GM21737 (cell line): ENCODE measurements around the gene PROS1.

ENCODE experiments used
- ATAC-seq: cut with Tn5 transposase; IDR thresholded peaks from one replicate; pipeline ENCODE4 v1.9.1; 2021; ENCODE audit warnings: mild to moderate bottlenecking, moderate library complexity; ENCODE audit not compliant: unreplicated experiment

PROS1 gene

DNA sequence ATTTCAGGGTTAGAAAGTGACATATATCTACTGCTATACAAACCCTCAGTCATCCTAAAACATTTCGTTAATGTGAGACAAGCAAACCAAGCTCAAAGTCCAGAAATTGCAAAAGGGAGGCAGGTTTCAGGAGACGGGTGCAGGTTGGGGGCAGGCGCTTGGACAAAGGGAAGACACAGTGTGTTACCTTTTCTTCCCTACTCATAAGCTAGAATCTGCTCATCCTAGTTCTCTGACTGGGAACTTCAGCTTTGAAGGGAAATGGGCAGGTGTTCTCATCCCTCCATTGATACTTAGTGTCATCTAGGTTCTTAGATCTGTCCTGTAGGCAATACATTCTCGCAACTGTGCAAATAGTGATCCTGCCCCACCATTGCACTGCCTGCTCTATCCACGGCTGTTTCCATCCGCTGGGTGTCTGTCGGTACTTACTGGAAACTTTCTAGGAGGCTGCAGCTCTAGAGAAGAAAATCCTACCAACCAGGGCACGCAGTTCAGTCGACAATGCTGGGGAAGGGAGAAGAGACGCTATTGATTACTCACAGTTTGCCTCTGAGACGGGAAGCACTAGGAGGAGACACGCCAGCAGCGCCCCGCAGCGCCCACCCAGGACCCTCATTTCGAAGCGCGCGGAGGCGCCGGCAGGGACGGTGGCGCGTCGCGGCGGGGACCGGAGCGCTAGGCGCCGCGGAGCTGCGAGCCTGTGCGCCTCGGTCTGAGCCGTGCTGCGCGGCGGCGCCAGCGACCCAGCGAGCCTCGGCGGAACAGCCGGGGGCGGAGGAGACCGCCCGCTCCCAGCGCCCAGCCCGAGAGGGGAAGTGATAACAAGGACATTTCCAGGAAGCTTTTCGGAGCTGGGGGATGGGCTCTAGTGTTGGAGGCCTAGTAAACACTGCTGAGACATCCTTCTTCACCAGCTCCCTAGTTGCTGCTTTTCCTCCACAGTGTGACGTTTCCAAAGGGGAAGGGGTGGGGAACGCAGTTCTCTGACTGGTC, at the start of gene PROS1:
Gene PROS1 (minus strand): TSS at position 766 of the 996 bp plus-strand sequence. CDS start 147 bp downstream, at position 619.
- peak; percentile 88 for ATAC-seq

- ATAC-seq, result no peak
These were observed 46.6 kb upstream of the PROS1 start for GRCh38 chr3:94020293-94020692.

DNA sequence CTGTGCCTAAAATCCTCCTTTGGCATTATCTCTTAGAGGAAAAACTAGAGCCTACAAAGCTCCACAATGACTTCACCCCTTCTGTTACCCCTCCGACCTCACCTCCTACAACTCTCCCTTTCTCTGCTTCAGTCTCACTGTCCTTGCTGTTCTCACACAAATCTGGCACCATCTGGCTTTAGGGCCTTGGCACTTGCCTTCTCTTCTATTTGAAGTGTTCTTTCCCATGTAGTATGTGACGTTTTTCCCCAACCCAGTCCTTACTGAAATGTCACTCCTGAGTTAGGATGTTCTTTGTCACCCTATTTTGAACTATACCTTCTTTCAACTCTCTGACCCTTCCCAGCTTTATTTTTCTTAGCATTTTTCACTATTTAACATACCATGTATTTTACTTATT, 46.0 kb upstream of the PROS1 start:
- ATAC-seq, result no peak

GRCh38 chr3:94015025-94015424, 41.3 kb upstream of the PROS1 start:
- ATAC-seq, result no peak

DNA sequence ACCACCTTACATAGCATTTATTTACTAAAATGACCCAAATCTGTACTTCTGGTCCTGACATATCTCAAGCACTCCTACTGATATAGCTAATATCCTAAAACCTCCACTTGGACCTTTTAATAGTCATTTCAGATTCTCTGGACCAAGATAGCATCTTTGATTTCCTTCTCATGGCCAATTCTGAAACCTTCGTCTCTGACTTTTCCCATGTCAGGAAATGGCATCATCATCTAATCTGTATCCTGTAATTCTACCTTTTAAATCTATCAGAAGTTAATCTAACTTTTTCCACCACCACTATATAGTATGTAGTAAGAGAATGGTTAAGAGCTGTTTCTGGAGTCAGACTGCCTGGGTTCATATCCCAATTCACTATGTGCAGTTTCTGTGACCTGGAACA, 38.5 kb upstream of the PROS1 start:
- no peak for ATAC-seq

DNA sequence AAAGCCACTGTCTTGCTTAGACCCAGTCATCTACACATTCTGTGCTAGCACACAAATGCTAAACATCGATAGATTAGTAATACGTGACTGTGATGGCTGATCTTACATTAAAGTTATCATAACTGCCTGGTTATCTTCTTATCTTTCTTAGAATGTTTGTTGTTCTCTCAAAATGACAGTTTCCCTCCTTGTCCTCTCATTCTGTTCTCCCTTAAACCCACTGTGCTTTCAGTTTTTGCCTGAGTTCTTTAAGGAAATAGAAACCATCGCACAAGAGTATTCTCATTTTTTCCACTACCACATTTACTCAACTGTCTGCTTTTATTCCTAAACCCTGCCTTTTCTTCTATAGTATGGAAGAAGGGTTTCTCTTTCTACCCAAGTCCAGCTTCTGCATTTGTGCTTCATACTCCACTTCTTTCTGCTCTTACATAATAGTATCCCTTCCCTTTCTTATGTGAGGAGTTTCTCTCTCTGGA, 37.6 kb upstream of the PROS1 start:
- no peak for ATAC-seq

DNA sequence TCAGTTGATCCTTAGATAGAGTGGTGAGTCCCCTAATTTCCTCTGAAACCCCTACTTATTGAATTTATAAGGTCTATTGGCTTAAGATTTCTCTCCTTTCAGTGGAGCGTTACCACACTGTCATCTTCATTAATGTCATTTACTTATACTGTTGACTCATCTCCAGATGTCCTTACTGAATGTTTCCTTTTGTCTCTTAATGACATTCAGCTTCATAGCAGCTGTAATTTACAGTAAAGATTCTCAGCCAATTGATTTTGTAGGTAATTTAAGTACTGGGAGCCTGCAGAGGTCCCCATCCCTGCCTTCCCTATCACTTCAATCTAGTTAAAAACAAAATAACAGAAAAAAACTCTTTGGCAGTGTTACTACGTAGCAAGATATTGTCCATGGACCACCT, 35.9 kb upstream of the PROS1 start:
- no peak for ATAC-seq

DNA sequence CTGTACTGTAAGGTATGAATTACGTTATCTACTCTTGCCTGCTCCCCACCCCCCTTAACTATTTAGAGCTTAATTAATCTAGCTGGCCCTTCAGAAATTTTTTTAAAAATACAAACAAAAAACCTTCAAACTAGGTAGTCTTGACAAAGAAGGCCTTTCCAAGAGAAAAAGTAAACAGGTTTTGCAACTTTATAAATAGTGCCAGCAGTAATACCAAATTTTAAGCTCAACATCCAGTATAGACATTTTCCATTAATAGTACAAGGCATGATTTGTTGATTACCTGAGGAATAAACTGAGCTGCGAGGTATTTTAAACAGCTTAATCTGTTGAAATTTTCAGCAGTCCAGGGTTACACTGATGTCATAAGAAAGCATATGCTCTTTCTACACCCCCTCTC, 34.6 kb upstream of the PROS1 start:
- ATAC-seq, result no peak

GRCh38 chr3:94004301-94004910, 30.7 kb upstream of the PROS1 start:
- ATAC-seq, result peak; percentile 91

DNA sequence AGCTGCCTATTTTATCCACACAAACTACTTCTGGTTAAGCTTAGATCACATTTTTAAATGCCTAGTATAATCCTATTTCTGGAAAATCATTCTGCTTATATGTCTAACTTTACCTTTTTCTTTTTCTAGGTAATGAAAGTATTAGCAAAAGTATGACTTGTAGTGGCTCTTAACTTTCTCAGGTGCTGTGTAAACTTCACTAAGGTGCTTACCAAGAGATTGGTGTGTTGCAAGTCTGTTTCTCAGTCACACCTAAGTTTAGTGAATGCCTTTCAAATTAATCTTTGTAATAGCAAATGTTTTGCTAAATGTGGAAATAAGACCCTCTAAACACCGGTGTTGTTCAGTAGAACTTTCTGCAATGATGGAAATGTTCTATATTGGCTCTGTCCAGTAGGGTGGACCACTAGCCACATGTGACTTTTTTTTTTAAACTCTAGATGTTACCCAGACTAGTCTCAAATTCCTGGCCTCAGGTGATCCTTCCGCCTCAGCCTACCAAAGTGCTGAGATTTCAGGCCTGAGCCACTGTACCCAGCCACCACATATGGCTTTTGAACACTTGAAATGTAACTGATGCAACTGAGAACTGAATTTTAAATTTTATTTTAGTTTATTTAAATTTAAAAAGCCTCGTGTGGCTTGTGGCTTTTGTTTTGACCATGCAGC, 28.3 kb upstream of the PROS1 start:
- no peak for ATAC-seq

DNA sequence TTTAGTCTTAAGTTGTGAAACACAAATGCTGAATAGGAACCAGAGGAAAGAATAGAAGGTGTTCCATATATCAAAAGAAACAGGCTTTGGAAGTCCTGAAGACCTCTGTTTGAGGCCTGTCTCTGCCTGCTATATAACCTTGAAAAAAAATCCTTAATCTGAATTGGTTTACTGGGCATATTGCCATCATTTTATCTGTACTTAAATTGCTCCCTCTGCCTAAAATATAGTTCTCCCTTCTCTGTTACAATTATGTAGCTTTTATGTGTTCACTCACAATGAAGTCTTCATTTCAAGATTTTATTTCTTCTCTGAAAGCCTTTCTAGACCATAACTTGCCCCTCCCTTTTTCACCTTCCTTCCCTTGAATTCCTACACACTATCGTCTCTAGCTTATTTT, 27.5 kb upstream of the PROS1 start:
- ATAC-seq, result no peak

GRCh38 chr3:93994056-93994455, 20.4 kb upstream of the PROS1 start:
- no peak for ATAC-seq

DNA sequence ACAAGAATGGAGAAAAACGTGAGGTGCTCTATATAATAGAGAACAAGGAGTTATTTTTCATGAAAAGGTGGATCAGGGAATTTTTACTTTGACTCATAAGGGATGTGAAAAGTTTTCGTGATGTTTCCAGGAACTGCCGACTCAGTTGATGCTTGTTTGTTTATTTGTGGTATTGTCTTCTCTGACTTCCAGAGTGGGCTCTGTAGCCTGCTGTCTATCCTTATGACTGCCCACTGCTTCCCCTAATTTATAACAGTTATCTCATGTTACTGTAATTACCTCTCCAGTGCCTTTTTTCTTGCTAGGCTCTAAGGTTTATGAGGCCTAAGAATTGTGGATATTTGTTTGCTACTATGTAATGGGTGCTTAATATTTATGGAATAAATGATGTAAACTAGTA, 18.5 kb upstream of the PROS1 start:
- ATAC-seq, result no peak

DNA sequence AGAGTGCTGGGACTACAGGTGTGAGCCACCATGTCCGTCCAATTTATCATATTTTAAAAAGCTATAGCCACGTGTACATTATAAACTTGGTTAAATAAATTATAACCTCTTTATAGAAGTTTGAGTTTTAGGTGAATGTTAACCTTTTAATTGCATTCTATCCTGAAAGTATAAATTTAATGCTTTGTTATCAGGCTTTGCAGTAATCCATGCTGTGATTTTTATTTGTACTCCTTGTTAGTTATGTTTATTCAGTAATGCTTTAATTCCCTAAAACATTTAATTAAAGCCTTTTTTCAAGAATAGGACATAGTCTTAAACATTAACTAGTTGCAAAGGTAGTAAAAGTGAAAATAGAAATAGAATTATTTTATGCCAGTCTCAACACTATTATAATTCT, 17.9 kb upstream of the PROS1 start:
- ATAC-seq, result no peak

DNA sequence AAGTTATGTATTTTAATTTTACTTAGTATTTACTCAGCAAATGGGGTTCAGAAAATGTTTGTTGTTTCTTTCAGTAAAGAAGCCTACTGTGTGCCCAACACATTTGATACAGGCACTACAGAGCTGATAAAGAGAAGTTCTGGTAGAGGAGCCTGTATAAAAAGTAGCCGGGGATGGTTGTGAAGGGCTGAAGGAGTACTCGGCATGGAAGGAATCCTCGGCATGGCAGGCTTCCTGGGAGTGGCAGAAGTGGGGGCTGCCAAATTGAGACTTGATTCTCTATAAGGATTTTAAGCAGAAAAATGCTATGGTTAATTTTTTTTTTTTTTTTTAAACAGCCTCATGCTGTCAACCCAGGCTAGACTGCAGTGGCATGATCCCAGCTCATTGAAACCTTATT, 15.5 kb upstream of the PROS1 start:
- ATAC-seq, result no peak

- ATAC-seq, result no peak
These were observed 15.1 kb upstream of the PROS1 start for GRCh38 chr3:93988764-93989163.

GRCh38 chr3:93988283-93988682, 14.6 kb upstream of the PROS1 start:
- ATAC-seq, result no peak

- ATAC-seq, result no peak
These were observed 10.9 kb upstream of the PROS1 start for GRCh38 chr3:93984618-93985017.

DNA sequence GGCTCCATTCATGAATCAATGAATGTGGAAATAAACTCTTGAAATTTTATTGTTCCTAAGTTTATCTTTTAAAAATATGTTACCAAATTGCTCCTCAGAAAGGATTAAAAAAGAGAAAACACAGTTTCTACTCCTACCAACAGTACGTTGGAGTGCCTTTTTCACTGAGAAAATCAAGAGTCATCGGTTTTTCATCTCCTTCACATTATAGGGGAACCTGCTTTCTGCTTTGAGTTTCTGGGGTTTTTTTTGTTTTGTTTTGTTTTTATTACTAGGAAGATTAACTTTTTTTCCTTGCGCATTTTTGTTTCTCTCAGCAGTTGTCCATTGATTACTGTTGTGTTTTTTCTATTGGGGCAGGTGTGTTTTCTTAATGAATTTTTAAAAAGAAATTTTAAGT, 9.7 kb upstream of the PROS1 start:
- no peak for ATAC-seq

GRCh38 chr3:93981649-93982048, 8.0 kb upstream of the PROS1 start:
- ATAC-seq, result no peak

- ATAC-seq, result peak; percentile 100
These were observed 6.4 kb upstream of the PROS1 start, which contains the start of gene ARL13B for GRCh38 chr3:93979850-93980676. ARL13B (plus strand) TSS chr3:93980155; CDS start chr3:93980424, 269 bp downstream.
